ENCODE results near the gene ANKS1B.

- TF ChIP-seq, protein P1, sequence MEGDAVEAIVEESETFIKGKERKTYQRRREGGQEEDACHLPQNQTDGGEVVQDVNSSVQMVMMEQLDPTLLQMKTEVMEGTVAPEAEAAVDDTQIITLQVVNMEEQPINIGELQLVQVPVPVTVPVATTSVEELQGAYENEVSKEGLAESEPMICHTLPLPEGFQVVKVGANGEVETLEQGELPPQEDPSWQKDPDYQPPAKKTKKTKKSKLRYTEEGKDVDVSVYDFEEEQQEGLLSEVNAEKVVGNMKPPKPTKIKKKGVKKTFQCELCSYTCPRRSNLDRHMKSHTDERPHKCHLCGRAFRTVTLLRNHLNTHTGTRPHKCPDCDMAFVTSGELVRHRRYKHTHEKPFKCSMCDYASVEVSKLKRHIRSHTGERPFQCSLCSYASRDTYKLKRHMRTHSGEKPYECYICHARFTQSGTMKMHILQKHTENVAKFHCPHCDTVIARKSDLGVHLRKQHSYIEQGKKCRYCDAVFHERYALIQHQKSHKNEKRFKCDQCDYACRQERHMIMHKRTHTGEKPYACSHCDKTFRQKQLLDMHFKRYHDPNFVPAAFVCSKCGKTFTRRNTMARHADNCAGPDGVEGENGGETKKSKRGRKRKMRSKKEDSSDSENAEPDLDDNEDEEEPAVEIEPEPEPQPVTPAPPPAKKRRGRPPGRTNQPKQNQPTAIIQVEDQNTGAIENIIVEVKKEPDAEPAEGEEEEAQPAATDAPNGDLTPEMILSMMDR (IDR thresholded peaks at IDR 0.05; ENCODE audit: insufficient read depth, low read depth, low read length) = no peak
- TF ChIP-seq EZH2 (IDR thresholded peaks at IDR 0.05; ENCODE audit: insufficient read depth, low read length) = no peak
Measured at GRCh38 chr12:98830657-98831056, 1154.1 kb downstream of the ANKS1B start.
